Endothelial cell of umbilical vein (primary cell): ENCODE data around the gene SCAPER. TPM values are rescaled to one million over a fixed set of nuclear protein-coding genes. Genes with fewer than 3 reads are reported as not detected.

Experiments used
- BruUV-seq: library from RNA; stranded (reverse); fragments of 400-500 nt; replicated peaks from 2 replicates; lab custom pipeline; 2021; lab: Mats Ljungman, UMichigan
- CTCF ChIA-PET: fragments of 300-600, 350-600 bp; sonication (Branson Sonifier 250); formaldehyde crosslinking; loops from one replicate; lab custom pipeline; 2021; ENCODE audit warnings: antibody characterized with exemption, inconsistent platforms; lab: Charles Lee
- POLR2A ChIA-PET: fragments of 300-600, 350-600 bp; sonication (Branson Sonifier 250); formaldehyde crosslinking; loops from one replicate; lab custom pipeline; 2021; ENCODE audit warnings: antibody characterized with exemption, inconsistent platforms; lab: Charles Lee
- DNase-seq: peaks from one replicate; pipeline ENCODE4 v3.0.0-alpha.2; 2011; ENCODE audit warnings: low read depth, low spot score
- FAIRE-seq: peaks from 2 replicates; lab custom pipeline; 2011; peaks lifted over from hg19 to GRCh38; lab: Jason Lieb, UNC
- H2AFZ ChIP-seq: 2 replicates; pipeline ENCODE4 v1.6.0; 2012; ENCODE audit warnings: low read depth, low read length, control low read depth, inconsistent platforms
- H3K27ac ChIP-seq: 2 replicates; pipeline ENCODE4 v1.5.1; 2011; ENCODE audit warnings: low read depth, mild to moderate bottlenecking, control low read depth, low read length, moderate library complexity; ENCODE audit not compliant: insufficient read depth
- H3K27me3 ChIP-seq, 2 experiments: 2 replicates each; pipeline versions ENCODE4 v1.6.0 to v1.6.1; 2011; ENCODE audit warnings: low read length in 2 of 2, mixed read lengths in 1 of 2; ENCODE audit not compliant: control insufficient read depth in 2 of 2, insufficient read depth in 2 of 2
- H3K36me3 ChIP-seq, 2 experiments: 2 replicates in 1 of 2; 3 replicates in 1 of 2; pipeline ENCODE4 v1.5.1; 2011; ENCODE audit warnings: low read length in 2 of 2, mild to moderate bottlenecking in 1 of 2, moderate library complexity in 1 of 2; ENCODE audit not compliant: control insufficient read depth in 2 of 2, insufficient read depth in 2 of 2; ENCODE audit errors: extremely low read depth in 1 of 2
- H3K4me1 ChIP-seq: 3 replicates; pipeline ENCODE4 v1.5.1; 2011; ENCODE audit warnings: mild to moderate bottlenecking, low read length; ENCODE audit not compliant: control insufficient read depth, insufficient read depth; ENCODE audit errors: extremely low read depth
- H3K4me2 ChIP-seq: 2 replicates; pipeline ENCODE4 v1.6.1; 2011; ENCODE audit warnings: low read length, control low read depth, mixed read lengths; ENCODE audit not compliant: insufficient read depth
- H3K4me3 ChIP-seq, 3 experiments: fragments of 200-600 bp in 1 of 3; sonication (generic), shearing (Covaris generic) in 1 of 3; replicated peaks in 1 of 3; 2 replicates each; pipeline ENCODE4 v1.5.1; 2011 to 2016; ENCODE audit warnings: control low read depth in 3 of 3, low read length in 3 of 3, mild to moderate bottlenecking in 2 of 3, inconsistent platforms in 1 of 3, low read depth in 1 of 3, moderate library complexity in 1 of 3; ENCODE audit not compliant: insufficient read depth in 1 of 3
- H3K79me2 ChIP-seq: 2 replicates; pipeline ENCODE4 v1.6.0; 2012; ENCODE audit warnings: low read length, inconsistent platforms; ENCODE audit not compliant: control insufficient read depth, insufficient read depth
- H3K9ac ChIP-seq: replicated peaks from 2 replicates; pipeline ENCODE3; 2011; ENCODE audit warnings: low read length, control low read depth; ENCODE audit not compliant: insufficient read depth; ENCODE audit errors: extremely low read depth
- H3K9me1 ChIP-seq: replicated peaks from 3 replicates; pipeline ENCODE4 v1.6.0; 2011; ENCODE audit warnings: mild to moderate bottlenecking, low read length; ENCODE audit not compliant: control insufficient read depth, insufficient read depth; ENCODE audit errors: extremely low read depth
- H3K9me3 ChIP-seq: replicated peaks from 2 replicates; pipeline ENCODE4 v1.5.1; 2012; ENCODE audit warnings: low read length, inconsistent platforms; ENCODE audit not compliant: control insufficient read depth, insufficient read depth
- H4K20me1 ChIP-seq: replicated peaks from 2 replicates; pipeline ENCODE3; 2011; ENCODE audit warnings: mild to moderate bottlenecking, low read length; ENCODE audit not compliant: control insufficient read depth, insufficient read depth; ENCODE audit errors: extremely low read depth
- EZH2 ChIP-seq: IDR thresholded peaks from 2 replicates; pipeline ENCODE4 v1.6.1; 2012; ENCODE audit warnings: borderline replicate concordance, low read depth, mild to moderate bottlenecking, moderate library complexity, low read length, inconsistent platforms; ENCODE audit not compliant: severe bottlenecking
- FOS ChIP-seq: IDR thresholded peaks from 2 replicates; pipeline ENCODE4 v1.6.1; 2011; ENCODE audit warnings: mild to moderate bottlenecking, low read length, moderate library complexity, borderline replicate concordance; ENCODE audit not compliant: insufficient read depth
- GATA2 ChIP-seq: IDR thresholded peaks from 2 replicates; pipeline ENCODE4 v1.7.0; 2011; ENCODE audit warnings: low read depth, mild to moderate bottlenecking, moderate library complexity, mixed read lengths, low read length; ENCODE audit not compliant: insufficient read length, insufficient read depth
- JUN ChIP-seq: IDR thresholded peaks from 2 replicates; pipeline ENCODE4 v1.6.1; 2011; ENCODE audit warnings: borderline replicate concordance, low read depth; ENCODE audit not compliant: insufficient read length, insufficient read depth
- MYC ChIP-seq: IDR thresholded peaks from one replicate; pipeline ENCODE4 v1.6.1; 2011; ENCODE audit warnings: mild to moderate bottlenecking, low read depth, low read length
- POLR2A ChIP-seq: IDR thresholded peaks from 2 replicates; pipeline ENCODE4 v1.6.1; 2012; ENCODE audit warnings: low read depth, mild to moderate bottlenecking, control low read depth, low read length
- POLR2AphosphoS5 ChIP-seq: IDR thresholded peaks from 2 replicates; pipeline ENCODE4 v1.6.1; 2012; ENCODE audit warnings: low read depth, mild to moderate bottlenecking, control low read depth, low read length, moderate library complexity; ENCODE audit not compliant: insufficient read depth
- dilution Hi-C: fragments of 300-500 bp; cut with MboI; formaldehyde crosslinking; loops from one replicate; pipeline ENCODE4 v1.15.0; 2019; ENCODE audit warnings: low sequenced_read_pairs; ENCODE audit not compliant: extremely low pct_ligation_motif_present
- intact Hi-C: fragments of 100-400 bp; cut with micrococcal nuclease; formaldehyde crosslinking; loops from one replicate; pipeline ENCODE4 v1.10.0; 2022
- polyA plus RNA-seq, 4 experiments: library from polyadenylated mRNA; depleted of rRNA in 3 of 4; stranded (reverse) in 3 of 4; unstranded in 1 of 4; fragments of >200 nt; gene quantifications; 2 replicates each; pipeline versions ENCODE4 v1.2.1 to v1.2.3, GENCODE V29; 2011 to 2012; ENCODE audit warnings: missing spikeins in 1 of 4
- total RNA-seq: library from RNA; stranded (reverse); gene quantifications from 2 replicates; pipeline ENCODE4 v1.2.3, GENCODE V29; 2021
- TF ChIP-seq, protein P1 (sequence below), 2 donors: IDR thresholded peaks; 1 replicate in 1 of 2; 2 replicates in 1 of 2; pipeline ENCODE4 v1.5.1; 2011; ENCODE audit warnings: low read length in 2 of 2, mild to moderate bottlenecking in 2 of 2, moderate library complexity in 2 of 2, control low read depth in 1 of 2, inconsistent platforms in 1 of 2, low read depth in 1 of 2; ENCODE audit not compliant: insufficient read depth in 1 of 2; ENCODE audit errors: extremely low read depth in 1 of 2
- TF ChIP-seq, protein P2 (sequence below): IDR thresholded peaks from 2 replicates; pipeline ENCODE4 v1.6.1; 2011; ENCODE audit not compliant: insufficient read depth, insufficient read length

Gene SCAPER
- total and polyA plus RNA-seq, 2 donors (not counting 3 experiments of a cell fraction or from before 2014, with no cell fraction given) = 2.7 to 12.7 TPM

DNA sequence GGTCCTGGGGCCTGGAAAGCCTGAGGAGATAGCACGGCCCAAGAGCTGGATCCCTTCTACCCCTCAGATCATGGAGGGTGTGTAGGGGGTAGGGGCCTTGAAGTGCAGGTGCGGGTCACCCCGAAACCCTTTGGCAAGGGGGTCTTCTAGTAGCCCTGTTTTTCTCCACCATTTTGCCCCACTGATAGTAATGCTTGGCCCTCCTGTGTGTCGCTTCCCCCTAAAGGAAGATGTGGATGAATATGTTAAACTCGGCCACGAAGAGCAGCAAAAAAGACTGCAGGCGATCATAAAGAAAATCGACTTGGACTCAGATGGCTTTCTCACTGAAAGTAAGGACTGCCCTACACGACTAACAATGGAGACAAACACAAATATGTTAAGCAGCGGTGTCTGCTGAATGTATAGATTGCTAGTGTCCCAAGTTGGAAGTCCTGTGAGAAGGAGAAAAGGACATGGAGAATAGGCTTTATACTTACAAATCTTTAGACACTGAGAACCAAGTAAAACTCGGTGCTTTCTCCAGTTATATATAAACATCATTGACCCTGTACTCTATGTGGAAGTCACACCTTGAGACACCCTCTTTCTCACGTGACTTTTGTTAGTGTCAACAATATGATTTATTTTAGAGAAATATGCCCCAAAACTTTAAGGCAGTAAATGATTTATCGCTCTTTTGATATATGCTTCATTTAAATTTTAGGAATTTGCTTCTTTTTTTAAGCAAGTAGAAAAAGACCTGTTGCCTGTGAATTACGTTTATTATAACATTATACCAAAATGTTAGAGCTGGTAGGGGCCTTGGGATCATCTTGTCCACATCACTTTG is 27.2 kb upstream of the SCAPER start:
- intact Hi-C loops = no loop called here
- ChIA-PET POLR2A (interaction anchor here (0.6 kb wide), 1 partner anchor 31 kb away, joined by 4 read pairs; no protein-coding TSS in a partner anchor), CTCF (interaction anchor here (1.4 kb wide), 1 partner anchor 747 kb away, joined by 4 read pairs; no protein-coding TSS in a partner anchor)
- peaks cover 10% of the 10 kb centered on the region for H3K4me1 ChIP-seq
- H4K20me1 ChIP-seq = no peaks in the 10 kb centered on the region
- no peaks in the 10 kb centered on the region for H3K27me3 ChIP-seq
- FAIRE-seq (peak; percentile 37), DNase-seq (peak; percentile 50)
- peak overlapping the region; percentile 82 for H3K9ac ChIP-seq
- no peaks in the 10 kb centered on the region for H3K9me3 ChIP-seq
- peaks cover 5% of the 10 kb centered on the region for H3K79me2 ChIP-seq
- H3K9me1 ChIP-seq = no peaks in the 10 kb centered on the region
- peak overlapping the region; percentile 82 to 85 (median 82) for H3K4me3 ChIP-seq
- dilution Hi-C loops = no loop called here
- TSS peak; percentile 37 for BruUV-seq
- TF ChIP-seq POLR2A (no peak), MYC (no peak), JUN (no peak), POLR2AphosphoS5 (no peak)
- peak overlapping the region; percentile 60 for H3K27ac ChIP-seq
- peak overlapping the region; percentile 92 for H2AFZ ChIP-seq
- H3K4me2 ChIP-seq = peak overlapping the region; percentile 93
- peaks cover 2 to 8% of the 10 kb centered on the region in 2 experiments for H3K36me3 ChIP-seq

DNA sequence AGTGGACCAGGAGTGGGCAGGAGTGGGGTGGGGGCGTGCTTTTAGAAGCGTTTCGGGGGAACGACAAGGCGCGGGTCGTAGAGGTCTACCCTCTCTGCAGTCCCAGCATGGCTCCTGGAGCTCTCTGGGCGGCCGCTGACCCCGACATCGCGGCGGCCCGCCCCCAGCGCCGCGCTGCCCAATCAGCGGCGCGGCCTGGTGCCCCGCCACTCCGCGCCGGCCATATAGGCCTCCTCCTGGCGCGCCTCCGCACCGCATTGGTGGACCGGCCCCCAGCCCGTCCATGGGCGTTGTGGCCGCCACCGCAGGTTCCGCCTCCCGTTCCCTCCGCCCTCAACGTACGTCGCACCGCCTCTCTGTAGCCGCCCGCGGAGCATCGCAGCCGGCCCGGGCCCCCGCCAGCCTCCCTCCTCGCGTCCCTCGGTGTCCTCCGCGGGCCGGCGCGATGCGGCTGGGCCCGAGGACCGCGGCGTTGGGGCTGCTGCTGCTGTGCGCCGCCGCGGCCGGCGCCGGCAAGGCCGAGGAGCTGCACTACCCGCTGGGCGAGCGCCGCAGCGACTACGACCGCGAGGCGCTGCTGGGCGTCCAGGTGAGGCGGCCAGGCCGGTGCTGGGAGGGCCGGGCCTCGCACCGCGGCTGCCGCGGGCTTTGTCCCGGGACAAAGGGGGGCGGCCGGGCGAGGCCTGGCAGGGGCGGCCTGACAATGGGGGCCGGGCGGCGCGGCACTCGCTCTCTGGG is 26.4 kb upstream of the SCAPER start, which contains the start of gene RCN2:
TSS of gene RCN2 (plus strand) at position 353 of the 738 bp plus-strand sequence. CDS start at position 446, 93 bp downstream.
- H3K27ac ChIP-seq = peak within 1 kb of the TSS; percentile 60
- BruUV-seq = no TSS peak
- H3K4me2 ChIP-seq = peak within 1 kb of the TSS; percentile 93
- H3K4me3 ChIP-seq = peak within 1 kb of the TSS; percentile 82 to 85 (median 82)
- FAIRE-seq (peak; percentile 93), DNase-seq (peak; percentile 96)
- peak within 1 kb of the TSS; percentile 82 for H3K9ac ChIP-seq
- peaks cover 2 to 8% of the 10 kb centered on the region in 2 experiments for H3K36me3 ChIP-seq
- POLR2A ChIA-PET = interaction anchor here (0.6 to 1.0 kb wide), 2 partner anchors 26 to 32 kb away, joined by 3 to 4 read pairs; partner anchors contain the start of gene SCAPER
- intact Hi-C loops = loop anchor here (1.0 kb wide), 1 partner anchor 26 kb away; the partner anchor contains the start of gene SCAPER
- no peaks in the 10 kb centered on the region for H3K9me1 ChIP-seq
- H3K4me1 ChIP-seq = peaks cover 10% of the 10 kb centered on the region
- H2AFZ ChIP-seq = peak within 1 kb of the TSS; percentile 92
- H4K20me1 ChIP-seq = no peaks in the 10 kb centered on the region
- no peaks in the 10 kb centered on the region for H3K9me3 ChIP-seq
- TF ChIP-seq MYC (no peak), JUN (no peak), POLR2AphosphoS5 (peak; percentile 73), GATA2 (no peak), EZH2 (no peak), POLR2A (peak; percentile 88), FOS (no peak)
- TF ChIP-seq, protein P1, sequence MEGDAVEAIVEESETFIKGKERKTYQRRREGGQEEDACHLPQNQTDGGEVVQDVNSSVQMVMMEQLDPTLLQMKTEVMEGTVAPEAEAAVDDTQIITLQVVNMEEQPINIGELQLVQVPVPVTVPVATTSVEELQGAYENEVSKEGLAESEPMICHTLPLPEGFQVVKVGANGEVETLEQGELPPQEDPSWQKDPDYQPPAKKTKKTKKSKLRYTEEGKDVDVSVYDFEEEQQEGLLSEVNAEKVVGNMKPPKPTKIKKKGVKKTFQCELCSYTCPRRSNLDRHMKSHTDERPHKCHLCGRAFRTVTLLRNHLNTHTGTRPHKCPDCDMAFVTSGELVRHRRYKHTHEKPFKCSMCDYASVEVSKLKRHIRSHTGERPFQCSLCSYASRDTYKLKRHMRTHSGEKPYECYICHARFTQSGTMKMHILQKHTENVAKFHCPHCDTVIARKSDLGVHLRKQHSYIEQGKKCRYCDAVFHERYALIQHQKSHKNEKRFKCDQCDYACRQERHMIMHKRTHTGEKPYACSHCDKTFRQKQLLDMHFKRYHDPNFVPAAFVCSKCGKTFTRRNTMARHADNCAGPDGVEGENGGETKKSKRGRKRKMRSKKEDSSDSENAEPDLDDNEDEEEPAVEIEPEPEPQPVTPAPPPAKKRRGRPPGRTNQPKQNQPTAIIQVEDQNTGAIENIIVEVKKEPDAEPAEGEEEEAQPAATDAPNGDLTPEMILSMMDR (IDR thresholded peaks at IDR 0.05; ENCODE audit: extremely low read depth in 1 of 2, insufficient read depth in 1 of 2, low read depth in 1 of 2, low read length in 2 of 2) = no peak
- TF ChIP-seq, protein P2, sequence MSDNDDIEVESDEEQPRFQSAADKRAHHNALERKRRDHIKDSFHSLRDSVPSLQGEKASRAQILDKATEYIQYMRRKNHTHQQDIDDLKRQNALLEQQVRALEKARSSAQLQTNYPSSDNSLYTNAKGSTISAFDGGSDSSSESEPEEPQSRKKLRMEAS = no peak
- H3K79me2 ChIP-seq = peaks cover 5% of the 10 kb centered on the region
- dilution Hi-C loops = no loop called here
- CTCF ChIA-PET = interaction anchor here (1.4 to 1.5 kb wide), 2 partner anchors 26 to 746 kb away, joined by 3 to 4 read pairs; no protein-coding TSS in a partner anchor
- peaks cover 0 to under 1% of the 10 kb centered on the region in 2 experiments for H3K27me3 ChIP-seq
